ENCODE data around the gene TMEM30A.

Gene TMEM30A

DNA sequence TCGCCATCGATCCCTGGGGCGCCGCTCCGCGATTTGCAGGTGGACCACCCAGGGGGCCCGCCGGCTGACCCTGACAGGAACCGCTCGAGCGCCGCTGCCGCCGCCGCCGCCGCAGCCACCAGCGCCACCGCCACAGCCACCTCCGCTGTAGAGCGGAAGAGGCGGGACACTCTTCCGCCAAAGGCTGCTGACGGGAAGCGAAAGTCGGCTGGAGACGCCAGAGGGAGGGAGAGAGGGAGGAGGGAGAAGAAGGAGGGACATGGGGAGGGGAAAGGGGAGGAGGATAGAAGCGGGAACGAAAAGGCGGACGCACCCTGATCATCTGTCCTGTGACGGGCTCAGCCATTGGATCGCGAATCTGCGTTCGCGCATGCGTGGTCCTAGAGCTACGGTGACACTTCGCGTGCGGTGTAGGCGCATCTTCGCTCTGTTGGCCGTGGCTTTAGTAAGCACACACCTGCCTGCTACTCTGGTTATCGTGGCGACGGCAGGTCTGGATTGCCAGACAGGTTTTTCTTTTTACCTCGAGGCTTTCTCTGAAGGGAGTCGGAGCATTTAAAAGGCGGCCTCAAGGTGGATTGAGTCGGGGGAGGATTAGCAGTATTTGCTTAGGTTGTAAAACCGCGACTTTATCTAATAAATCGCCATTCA lies at the start of gene TMEM30A:
TMEM30A (minus strand) TSS at position 161 of the 651 bp plus-strand sequence; CDS start at position 7, 154 bp downstream.
- no peaks in the 10 kb centered on the region for H3K36me3 ChIP-seq (ENCODE audit: low read depth)
- peaks cover 52% of the 10 kb centered on the region for H3K4me1 ChIP-seq (ENCODE audit: insufficient read depth, poor library complexity, severe bottlenecking)
- H3K4me3 ChIP-seq (ENCODE audit: severe bottlenecking), result peak within 1 kb of the TSS; percentile 85
- H3K9me3 ChIP-seq (ENCODE audit: severe bottlenecking), result no peaks in the 10 kb centered on the region
- H3K27me3 ChIP-seq (ENCODE audit: insufficient read depth, poor library complexity, severe bottlenecking), result no peaks in the 10 kb centered on the region
- TF ChIP-seq, protein P1, sequence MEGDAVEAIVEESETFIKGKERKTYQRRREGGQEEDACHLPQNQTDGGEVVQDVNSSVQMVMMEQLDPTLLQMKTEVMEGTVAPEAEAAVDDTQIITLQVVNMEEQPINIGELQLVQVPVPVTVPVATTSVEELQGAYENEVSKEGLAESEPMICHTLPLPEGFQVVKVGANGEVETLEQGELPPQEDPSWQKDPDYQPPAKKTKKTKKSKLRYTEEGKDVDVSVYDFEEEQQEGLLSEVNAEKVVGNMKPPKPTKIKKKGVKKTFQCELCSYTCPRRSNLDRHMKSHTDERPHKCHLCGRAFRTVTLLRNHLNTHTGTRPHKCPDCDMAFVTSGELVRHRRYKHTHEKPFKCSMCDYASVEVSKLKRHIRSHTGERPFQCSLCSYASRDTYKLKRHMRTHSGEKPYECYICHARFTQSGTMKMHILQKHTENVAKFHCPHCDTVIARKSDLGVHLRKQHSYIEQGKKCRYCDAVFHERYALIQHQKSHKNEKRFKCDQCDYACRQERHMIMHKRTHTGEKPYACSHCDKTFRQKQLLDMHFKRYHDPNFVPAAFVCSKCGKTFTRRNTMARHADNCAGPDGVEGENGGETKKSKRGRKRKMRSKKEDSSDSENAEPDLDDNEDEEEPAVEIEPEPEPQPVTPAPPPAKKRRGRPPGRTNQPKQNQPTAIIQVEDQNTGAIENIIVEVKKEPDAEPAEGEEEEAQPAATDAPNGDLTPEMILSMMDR (IDR thresholded peaks at IDR 0.05; ENCODE audit: poor library complexity, severe bottlenecking), result no peak
- peak; percentile 97 for DNase-seq (ENCODE audit: low spot score)
- ATAC-seq (ENCODE audit: low read depth), result peak; percentile 94
- H3K27ac ChIP-seq (ENCODE audit: poor library complexity, severe bottlenecking), result peak within 1 kb of the TSS; percentile 40

GRCh38 chr6:75333676-75334200 lies 49.1 kb upstream of the TMEM30A start:
- no peak overlapping the region for H3K4me3 ChIP-seq (ENCODE audit: severe bottlenecking)
- H3K27ac ChIP-seq (ENCODE audit: poor library complexity, severe bottlenecking), result no peak overlapping the region
- no peak for ATAC-seq (ENCODE audit: low read depth)

GRCh38 chr6:75331151-75331550 lies 46.6 kb upstream of the TMEM30A start:
- Histone ChIP-seq H3K4me1 (ENCODE audit: insufficient read depth, poor library complexity, severe bottlenecking) (no peaks in the 10 kb centered on the region), H3K4me3 (ENCODE audit: severe bottlenecking) (no peak overlapping the region), H3K9me3 (ENCODE audit: severe bottlenecking) (no peaks in the 10 kb centered on the region), H3K27me3 (ENCODE audit: insufficient read depth, poor library complexity, severe bottlenecking) (no peaks in the 10 kb centered on the region), H3K36me3 (ENCODE audit: low read depth) (no peaks in the 10 kb centered on the region), H3K27ac (ENCODE audit: poor library complexity, severe bottlenecking) (no peak overlapping the region)
- peak; percentile 72 for ATAC-seq (ENCODE audit: low read depth)
- DNase-seq (ENCODE audit: low spot score), result no peak
- TF ChIP-seq, protein P1 (IDR thresholded peaks at IDR 0.05; ENCODE audit: poor library complexity, severe bottlenecking), result no peak

More at GRCh38 chr6:75333676-75334200, 49.1 kb upstream of the TMEM30A start:
- H3K27me3 ChIP-seq (ENCODE audit: insufficient read depth, poor library complexity, severe bottlenecking), result no peaks in the 10 kb centered on the region
- no peaks in the 10 kb centered on the region for H3K9me3 ChIP-seq (ENCODE audit: severe bottlenecking)
- H3K36me3 ChIP-seq (ENCODE audit: low read depth), result no peaks in the 10 kb centered on the region
- TF ChIP-seq, protein P1 (IDR thresholded peaks at IDR 0.05; ENCODE audit: poor library complexity, severe bottlenecking), result no peak
- no peak for DNase-seq (ENCODE audit: low spot score)
- H3K4me1 ChIP-seq (ENCODE audit: insufficient read depth, poor library complexity, severe bottlenecking), result no peaks in the 10 kb centered on the region

DNA sequence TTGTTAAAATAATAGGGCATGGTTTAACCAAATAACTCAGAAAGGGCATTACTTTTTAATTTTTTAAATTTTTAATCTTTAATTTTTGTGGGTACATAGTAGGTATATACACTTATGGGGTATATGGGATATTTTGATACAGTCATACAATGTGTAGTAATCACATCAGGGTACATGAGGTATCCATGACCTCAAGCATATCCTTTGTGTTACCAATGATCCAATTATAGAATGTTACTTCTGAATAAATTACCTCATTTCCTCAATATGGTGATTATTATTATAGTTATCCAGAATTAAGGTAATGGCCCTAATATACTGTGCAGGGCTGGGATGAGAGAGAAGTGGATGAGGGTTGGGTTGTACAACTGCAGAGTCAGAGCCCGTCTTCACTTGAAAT lies 45.1 kb upstream of the TMEM30A start:
- Histone ChIP-seq H3K4me1 (ENCODE audit: insufficient read depth, poor library complexity, severe bottlenecking) (no peaks in the 10 kb centered on the region), H3K27ac (ENCODE audit: poor library complexity, severe bottlenecking) (no peak overlapping the region), H3K4me3 (ENCODE audit: severe bottlenecking) (no peak overlapping the region), H3K9me3 (ENCODE audit: severe bottlenecking) (no peaks in the 10 kb centered on the region), H3K36me3 (ENCODE audit: low read depth) (no peaks in the 10 kb centered on the region), H3K27me3 (ENCODE audit: insufficient read depth, poor library complexity, severe bottlenecking) (no peaks in the 10 kb centered on the region)
- TF ChIP-seq, protein P1 (IDR thresholded peaks at IDR 0.05; ENCODE audit: poor library complexity, severe bottlenecking), result no peak
- ATAC-seq (ENCODE audit: low read depth), result no peak
- DNase-seq (ENCODE audit: low spot score), result no peak

DNA sequence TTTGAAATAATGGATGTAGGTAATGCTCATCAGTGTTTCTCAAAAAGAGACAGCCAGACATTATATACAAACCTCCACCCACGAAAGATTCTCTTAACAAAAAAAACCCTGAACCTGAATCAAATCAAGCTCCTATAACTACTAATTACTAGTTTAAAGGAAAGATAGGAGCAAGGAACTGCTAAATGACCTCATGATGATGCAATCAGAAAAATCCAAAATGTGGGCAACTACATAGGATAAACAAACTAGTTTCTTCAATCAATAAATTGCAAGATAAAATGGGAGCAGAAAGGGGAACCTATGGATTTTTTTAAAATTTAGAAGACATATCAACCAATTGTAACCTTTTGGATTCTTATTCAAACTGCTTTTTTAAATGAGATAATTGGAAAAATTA lies 43.2 kb upstream of the TMEM30A start:
- no peak overlapping the region for H3K4me3 ChIP-seq (ENCODE audit: severe bottlenecking)
- no peaks in the 10 kb centered on the region for H3K9me3 ChIP-seq (ENCODE audit: severe bottlenecking)
- no peaks in the 10 kb centered on the region for H3K4me1 ChIP-seq (ENCODE audit: insufficient read depth, poor library complexity, severe bottlenecking)
- TF ChIP-seq, protein P1 (IDR thresholded peaks at IDR 0.05; ENCODE audit: poor library complexity, severe bottlenecking), result no peak
- no peaks in the 10 kb centered on the region for H3K27me3 ChIP-seq (ENCODE audit: insufficient read depth, poor library complexity, severe bottlenecking)
- DNase-seq (ENCODE audit: low spot score) (no peak), ATAC-seq (ENCODE audit: low read depth) (no peak)
- H3K36me3 ChIP-seq (ENCODE audit: low read depth), result no peaks in the 10 kb centered on the region
- no peak overlapping the region for H3K27ac ChIP-seq (ENCODE audit: poor library complexity, severe bottlenecking)

Data from RWPE2 (cell line).